OCI-LY3 (cell line): ENCODE results near the gene PCNX2.

ENCODE experiments used
- H2AFZ ChIP-seq: fragments of 200-600, 300-600 bp; shearing (Covaris generic); 2 replicates; pipeline ENCODE4 v1.6.0; 2014; ENCODE audit warnings: antibody characterized with exemption, low read depth, low read length
- H3K27ac ChIP-seq: fragments of 200-600, 300-600 bp; sonication (generic); 2 replicates; pipeline ENCODE4 v1.5.1; 2014; ENCODE audit warnings: mild to moderate bottlenecking, low read length, moderate library complexity, mixed read lengths
- H3K27me3 ChIP-seq: fragments of 200-600, 300-600 bp; sonication (generic); 2 replicates; pipeline ENCODE4 v1.6.1; 2014; ENCODE audit warnings: low read depth, low read length, mixed read lengths
- H3K36me3 ChIP-seq: fragments of 200-600, 300-600 bp; sonication (generic); replicated peaks from 2 replicates; pipeline ENCODE3; 2014; ENCODE audit warnings: low read depth, low read length, mixed read lengths
- H3K4me1 ChIP-seq: fragments of 300-600, 200-600 bp; sonication (generic); 2 replicates; pipeline ENCODE4 v1.6.1; 2014; ENCODE audit warnings: low read length, mixed read lengths
- H3K4me2 ChIP-seq: fragments of 200-600, 300-600 bp; sonication (generic); 2 replicates; pipeline ENCODE4 v1.6.1; 2014; ENCODE audit warnings: low read length, mixed read lengths
- H3K4me3 ChIP-seq: fragments of 300-600, 200-600 bp; sonication (generic); 2 replicates; pipeline ENCODE4 v1.5.1; 2014; ENCODE audit warnings: antibody characterized with exemption, mild to moderate bottlenecking, low read length, moderate library complexity
- H3K79me2 ChIP-seq: fragments of 300-600, 200-600 bp; shearing (Covaris generic); 2 replicates; pipeline ENCODE4 v1.6.1; 2014; ENCODE audit warnings: mild to moderate bottlenecking, low read length, mixed read lengths
- H3K9ac ChIP-seq: fragments of 300-600, 200-600 bp; shearing (Covaris generic); 2 replicates; pipeline ENCODE4 v1.6.0; 2014; ENCODE audit warnings: mild to moderate bottlenecking, low read length, moderate library complexity
- H3K9me3 ChIP-seq: fragments of 200-600, 300-600 bp; shearing (Covaris generic); 2 replicates; pipeline ENCODE4 v1.6.1; 2014; ENCODE audit warnings: low read length, mixed read lengths; ENCODE audit not compliant: insufficient read depth
- H4K20me1 ChIP-seq: fragments of 200-600, 300-600 bp; sonication (generic); 2 replicates; pipeline ENCODE4 v1.6.1; 2016; ENCODE audit warnings: low read length, mixed read lengths; ENCODE audit not compliant: insufficient read depth
- CTCF ChIP-seq: fragments of 200-600, 300-600 bp; sonication (generic); IDR thresholded peaks from 2 replicates; pipeline ENCODE4 v1.5.1; 2014; ENCODE audit warnings: antibody characterized with exemption, low read length, low read depth
- EZH2phosphoT487 ChIP-seq: fragments of 200-600 bp; shearing (Covaris generic); IDR thresholded peaks from 2 replicates; pipeline ENCODE4 v1.6.1; 2018; ENCODE audit warnings: antibody characterized with exemption, mixed run types, low read depth

Gene PCNX2

GRCh38 chr1:233299450-233299849 lies 3.9 kb upstream of the PCNX2 start:
- H2AFZ ChIP-seq, result no peak overlapping the region
- no peak overlapping the region for H3K9ac ChIP-seq
- H3K27me3 ChIP-seq, result peaks cover 16% of the 10 kb centered on the region
- H3K79me2 ChIP-seq, result peaks cover 11% of the 10 kb centered on the region
- no peaks in the 10 kb centered on the region for H3K36me3 ChIP-seq
- H3K4me2 ChIP-seq, result no peak overlapping the region
- no peak overlapping the region for H3K27ac ChIP-seq
- H3K4me1 ChIP-seq, result peaks cover 13% of the 10 kb centered on the region
- no peak overlapping the region for H3K4me3 ChIP-seq
- TF ChIP-seq EZH2phosphoT487 (no peak), CTCF (no peak)
- H3K9me3 ChIP-seq, result no peaks in the 10 kb centered on the region
- H4K20me1 ChIP-seq, result no peaks in the 10 kb centered on the region

DNA sequence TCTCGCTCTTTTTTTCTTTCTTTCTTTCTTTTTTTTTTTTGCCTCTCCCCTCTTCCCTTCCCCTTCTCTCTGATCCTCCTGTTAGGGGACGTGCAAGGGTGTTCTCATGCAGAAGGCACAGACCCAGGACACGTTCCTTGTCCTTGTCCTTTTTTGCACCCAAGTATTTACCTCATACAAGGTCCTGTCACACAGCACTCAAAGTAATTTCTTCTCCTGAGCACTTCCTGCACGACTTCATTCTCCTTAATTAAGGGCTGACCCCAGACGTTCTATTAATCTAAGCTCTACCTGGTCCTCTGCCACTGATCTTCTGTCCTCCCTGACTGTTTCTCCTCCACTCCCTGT lies 424 bp upstream of the PCNX2 start:
- H3K4me1 ChIP-seq, result peaks cover 16% of the 10 kb centered on the region
- TF ChIP-seq EZH2phosphoT487 (no peak), CTCF (no peak)
- no peaks in the 10 kb centered on the region for H3K9me3 ChIP-seq
- peak overlapping the region; percentile 56 for H3K9ac ChIP-seq
- no peak overlapping the region for H3K27ac ChIP-seq
- H3K27me3 ChIP-seq, result peaks cover 16% of the 10 kb centered on the region
- peak overlapping the region; percentile 85 for H3K4me3 ChIP-seq
- no peaks in the 10 kb centered on the region for H3K36me3 ChIP-seq
- peak overlapping the region; percentile 85 for H3K4me2 ChIP-seq
- peaks cover 15% of the 10 kb centered on the region for H3K79me2 ChIP-seq
- no peaks in the 10 kb centered on the region for H4K20me1 ChIP-seq
- peak overlapping the region; percentile 82 for H2AFZ ChIP-seq

DNA sequence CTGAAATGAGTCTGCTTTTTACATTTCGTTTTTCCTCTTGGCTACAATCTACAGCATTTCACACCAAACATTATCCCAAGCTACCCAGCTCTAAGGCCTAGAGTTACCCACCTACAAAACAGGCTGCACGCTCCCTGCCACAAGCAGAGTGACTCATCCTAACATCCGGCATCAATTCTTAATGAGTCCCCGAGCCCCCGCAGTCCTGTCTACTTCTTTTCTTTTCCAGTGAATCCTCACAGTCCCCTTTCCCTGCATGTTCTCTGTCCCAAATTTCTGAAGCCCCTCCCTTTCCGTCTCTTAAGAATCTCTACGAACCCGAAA lies 650 bp downstream of the PCNX2 start:
- no peaks in the 10 kb centered on the region for H3K36me3 ChIP-seq
- H3K79me2 ChIP-seq, result peaks cover 18% of the 10 kb centered on the region
- TF ChIP-seq CTCF (no peak), EZH2phosphoT487 (no peak)
- H3K27ac ChIP-seq, result no peak overlapping the region
- peak overlapping the region; percentile 56 for H3K9ac ChIP-seq
- H3K4me2 ChIP-seq, result peak overlapping the region; percentile 85
- no peaks in the 10 kb centered on the region for H3K9me3 ChIP-seq
- H4K20me1 ChIP-seq, result no peaks in the 10 kb centered on the region
- peaks cover 9% of the 10 kb centered on the region for H3K27me3 ChIP-seq
- H3K4me1 ChIP-seq, result peaks cover 23% of the 10 kb centered on the region
- H2AFZ ChIP-seq, result peak overlapping the region; percentile 82
- peak overlapping the region; percentile 85 for H3K4me3 ChIP-seq

- H3K9me3 ChIP-seq, result no peaks in the 10 kb centered on the region
- H3K27me3 ChIP-seq, result peaks cover 8% of the 10 kb centered on the region; the same call in 1 of the 2 replicates
- H3K27ac ChIP-seq, result no peak overlapping the region
- H4K20me1 ChIP-seq, result no peaks in the 10 kb centered on the region
- H3K4me3 ChIP-seq, result no peak overlapping the region
- H3K4me1 ChIP-seq, result peaks cover 23% of the 10 kb centered on the region
- H2AFZ ChIP-seq, result no peak overlapping the region
- H3K4me2 ChIP-seq, result no peak overlapping the region
- TF ChIP-seq CTCF, result no peak
- TF ChIP-seq EZH2phosphoT487, result no peak
- no peak overlapping the region for H3K9ac ChIP-seq
- no peaks in the 10 kb centered on the region for H3K36me3 ChIP-seq
- peaks cover 18% of the 10 kb centered on the region for H3K79me2 ChIP-seq
These were observed 1.7 kb downstream of the PCNX2 start for GRCh38 chr1:233293556-233294446.
